GM18520 (cell line): ENCODE measurements around the gene MYH13.

Experiments
- ATAC-seq: cut with Tn5 transposase; IDR thresholded peaks from one replicate; pipeline ENCODE4 v1.9.1; 2021; ENCODE audit not compliant: unreplicated experiment

MYH13 gene

GRCh38 chr17:10349403-10349802, 23.4 kb downstream of the MYH13 start:
- no peak for ATAC-seq

- ATAC-seq: no peak
Measured at GRCh38 chr17:10344816-10345215, 28.0 kb downstream of the MYH13 start.

- no peak for ATAC-seq
Measured at GRCh38 chr17:10339051-10339450, 33.8 kb downstream of the MYH13 start.

GRCh38 chr17:10337976-10338375, 34.8 kb downstream of the MYH13 start:
- no peak for ATAC-seq

- no peak for ATAC-seq
Measured at GRCh38 chr17:10337136-10337535, 35.7 kb downstream of the MYH13 start.

GRCh38 chr17:10336393-10336792, 36.4 kb downstream of the MYH13 start:
- ATAC-seq: no peak

- ATAC-seq: no peak
Measured at GRCh38 chr17:10332515-10332914, 40.3 kb downstream of the MYH13 start.

DNA sequence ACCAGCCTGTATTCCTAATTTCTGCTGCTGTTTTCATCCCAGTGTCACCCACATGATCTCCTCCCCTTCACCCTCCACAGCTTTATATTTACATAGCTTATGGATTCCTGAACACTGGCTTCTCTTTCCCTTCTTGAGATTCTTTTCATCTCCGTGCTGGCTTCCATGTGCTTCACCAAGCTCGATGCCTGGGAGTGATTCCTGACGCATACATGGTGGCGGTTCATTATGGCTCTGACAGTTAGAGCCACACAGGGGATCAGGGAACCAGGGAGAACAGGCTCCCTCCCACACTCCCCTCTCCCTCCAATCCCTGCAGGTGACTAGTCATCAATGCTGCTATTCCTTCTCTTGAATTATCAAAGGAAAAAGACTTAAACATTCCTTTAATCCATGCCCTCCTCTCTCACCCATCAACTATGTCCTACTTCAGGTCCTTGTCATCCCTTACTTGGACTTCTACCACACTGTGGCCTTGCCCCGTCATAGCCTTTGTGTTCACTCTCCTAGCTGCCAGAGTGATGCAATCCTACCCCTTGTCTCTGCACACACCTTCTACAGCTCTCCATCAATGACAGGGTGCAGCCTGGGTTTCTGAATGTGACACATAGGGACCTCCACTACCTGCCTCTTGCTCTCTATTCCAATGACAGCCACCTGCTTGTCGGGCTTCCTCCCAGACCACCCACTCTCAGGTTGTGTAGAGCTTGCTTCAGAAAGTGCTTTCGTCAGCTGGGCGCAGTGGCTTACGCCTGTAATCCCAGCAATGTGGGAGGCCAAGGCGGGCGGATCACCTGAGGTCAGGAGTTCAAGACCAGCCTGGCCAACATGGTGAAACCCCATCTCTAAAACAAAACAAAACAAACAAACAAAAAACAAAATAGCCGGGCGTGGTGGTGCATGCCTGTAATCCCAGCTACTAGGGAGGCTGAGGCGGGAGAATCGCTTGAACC, 43.6 kb downstream of the MYH13 start:
- ATAC-seq: no peak

GRCh38 chr17:10328206-10328605, 44.6 kb downstream of the MYH13 start:
- no peak for ATAC-seq

GRCh38 chr17:10327640-10328039, 45.2 kb downstream of the MYH13 start:
- no peak for ATAC-seq

DNA sequence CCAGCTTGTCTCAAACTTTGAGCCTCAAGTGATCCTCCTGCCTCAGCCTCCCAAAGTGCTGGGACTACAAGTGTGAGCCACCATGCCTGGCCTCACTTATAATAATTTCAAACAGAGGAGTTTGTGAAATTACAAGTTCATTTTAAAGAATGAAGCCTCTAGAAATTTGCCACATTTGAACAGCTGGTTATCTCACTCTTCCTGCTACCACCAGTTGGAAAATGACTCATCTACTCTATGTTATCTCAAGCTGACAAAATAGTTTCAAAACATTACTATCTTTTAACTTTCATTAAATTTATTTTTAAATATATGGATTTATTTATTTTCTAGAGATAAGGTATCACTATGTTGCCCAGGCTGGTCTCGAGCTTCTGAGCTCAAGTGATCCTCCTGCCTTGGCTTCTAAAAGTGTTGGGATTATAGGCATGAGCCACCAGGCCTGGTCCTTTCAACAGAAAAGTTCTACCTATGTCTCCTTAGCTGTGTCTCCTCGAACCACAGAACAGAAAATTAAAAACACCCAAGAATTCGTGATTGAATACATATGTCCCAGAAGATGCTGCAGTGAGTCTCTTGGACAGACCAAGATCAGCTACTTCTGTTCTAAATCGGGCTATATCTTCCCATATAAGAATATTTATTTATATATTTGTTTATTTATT, 47.6 kb downstream of the MYH13 start:
- no peak for ATAC-seq

GRCh38 chr17:10323812-10324610, 48.8 kb downstream of the MYH13 start:
- ATAC-seq: no peak

DNA sequence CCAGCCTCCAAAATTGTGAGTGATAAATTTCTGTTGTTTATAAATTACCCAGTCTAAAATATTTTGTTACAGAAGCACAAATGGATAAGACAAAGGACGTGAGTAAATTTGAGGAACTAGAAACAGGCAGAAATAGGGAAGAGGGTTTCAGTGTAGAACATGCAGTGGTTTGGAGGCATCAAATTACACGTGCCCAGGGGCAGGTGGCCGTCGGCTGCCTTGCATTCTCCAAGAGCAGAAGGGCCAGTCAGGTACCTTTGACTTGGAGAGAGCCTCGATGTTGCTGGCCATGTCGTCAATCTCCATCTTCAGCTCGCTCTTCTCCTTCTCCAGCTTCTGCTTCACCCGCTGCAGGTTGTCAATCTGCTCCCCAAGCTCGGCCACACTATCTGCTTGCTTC, 54.3 kb downstream of the MYH13 start:
- no peak for ATAC-seq

DNA sequence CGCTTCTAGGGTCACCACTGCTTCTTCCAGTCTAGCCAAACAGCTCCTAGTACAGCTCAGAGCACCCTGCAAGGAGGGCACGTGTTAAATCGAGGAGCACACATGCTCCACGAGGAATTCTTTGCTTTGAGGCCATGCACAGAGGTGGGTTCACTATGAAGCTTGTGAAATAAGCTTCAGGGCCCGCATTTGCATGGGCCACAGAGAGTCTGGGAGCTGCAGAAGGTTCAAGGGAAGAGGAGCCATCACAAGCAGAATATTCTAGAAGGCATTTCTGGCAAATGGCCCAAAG, 55.3 kb downstream of the MYH13 start:
- ATAC-seq: no peak

DNA sequence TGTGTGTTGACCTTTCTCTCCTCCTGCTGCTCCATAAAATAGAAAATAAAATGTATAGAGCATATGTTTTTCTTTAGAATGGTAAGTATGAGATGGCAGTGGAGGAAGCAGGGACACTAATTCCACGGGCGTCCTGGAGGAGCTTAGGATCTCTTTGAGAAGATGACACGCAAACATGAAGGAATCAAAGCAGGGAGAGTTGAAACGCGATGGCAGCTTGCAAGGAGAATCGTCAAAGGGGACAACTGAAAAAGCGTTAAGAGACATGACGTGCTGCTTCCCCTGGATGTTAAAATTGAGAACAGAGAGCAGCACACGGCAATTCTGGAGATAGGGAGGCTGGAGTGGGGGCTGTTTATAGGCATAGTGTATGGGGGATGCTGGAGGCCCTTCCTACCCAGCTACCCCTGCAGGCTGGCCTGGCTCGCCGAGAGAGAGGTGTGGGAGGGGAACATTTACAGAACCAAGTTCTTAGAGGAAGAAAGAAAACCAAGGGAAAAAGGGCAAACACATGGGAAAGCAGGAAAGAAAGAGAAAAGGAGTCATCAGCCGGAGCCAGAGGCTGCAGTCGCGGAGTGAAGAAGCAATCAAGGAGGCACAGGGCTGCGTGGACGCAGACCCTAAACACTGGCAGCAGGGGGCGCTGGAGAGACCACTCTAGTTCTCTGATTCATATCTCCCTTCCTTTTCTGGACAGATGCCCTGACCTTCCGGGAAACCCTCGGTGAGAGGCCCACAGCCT, 55.8 kb downstream of the MYH13 start:
- ATAC-seq: peak; percentile 55

DNA sequence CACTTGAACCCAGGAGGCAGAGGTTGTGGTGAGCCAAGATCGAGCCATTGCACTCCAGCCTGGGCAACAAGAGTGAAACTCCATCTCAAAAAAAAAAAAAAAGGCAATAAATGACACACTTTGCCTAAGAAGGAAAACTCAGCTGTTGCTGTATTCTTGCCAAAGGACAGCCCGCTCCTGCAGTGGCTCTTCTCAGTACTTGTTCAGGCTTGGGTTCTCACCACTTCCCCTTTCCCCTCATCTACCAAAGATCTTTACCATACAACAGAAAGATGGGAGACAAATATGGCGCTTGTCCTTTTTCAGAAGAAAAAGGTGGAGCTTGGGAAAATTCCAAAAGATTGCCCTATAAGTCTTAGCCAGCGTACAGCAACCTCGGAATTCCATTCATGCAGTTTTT, 58.5 kb downstream of the MYH13 start:
- no peak for ATAC-seq

- ATAC-seq: no peak
Measured at GRCh38 chr17:10313037-10313672, 59.7 kb downstream of the MYH13 start.

DNA sequence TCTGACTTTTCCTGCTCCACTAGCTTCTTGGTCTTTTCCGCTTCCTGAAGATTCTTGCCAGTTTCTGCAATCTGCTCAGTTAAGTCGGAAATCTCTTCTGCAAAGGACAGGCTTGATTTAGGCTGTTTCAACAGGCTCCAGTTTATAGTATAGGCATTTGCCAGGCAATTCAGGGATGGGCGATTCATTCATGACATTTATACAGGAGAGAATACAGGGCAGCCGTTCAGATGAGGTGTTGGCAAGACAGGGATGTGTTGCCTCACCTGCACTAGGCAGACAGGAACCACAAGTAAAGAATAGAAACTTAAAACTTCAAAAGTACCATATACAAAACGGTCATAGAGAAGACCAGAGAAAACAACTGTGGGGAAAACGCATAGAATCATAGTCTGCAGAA, 61.7 kb downstream of the MYH13 start:
- no peak for ATAC-seq

DNA sequence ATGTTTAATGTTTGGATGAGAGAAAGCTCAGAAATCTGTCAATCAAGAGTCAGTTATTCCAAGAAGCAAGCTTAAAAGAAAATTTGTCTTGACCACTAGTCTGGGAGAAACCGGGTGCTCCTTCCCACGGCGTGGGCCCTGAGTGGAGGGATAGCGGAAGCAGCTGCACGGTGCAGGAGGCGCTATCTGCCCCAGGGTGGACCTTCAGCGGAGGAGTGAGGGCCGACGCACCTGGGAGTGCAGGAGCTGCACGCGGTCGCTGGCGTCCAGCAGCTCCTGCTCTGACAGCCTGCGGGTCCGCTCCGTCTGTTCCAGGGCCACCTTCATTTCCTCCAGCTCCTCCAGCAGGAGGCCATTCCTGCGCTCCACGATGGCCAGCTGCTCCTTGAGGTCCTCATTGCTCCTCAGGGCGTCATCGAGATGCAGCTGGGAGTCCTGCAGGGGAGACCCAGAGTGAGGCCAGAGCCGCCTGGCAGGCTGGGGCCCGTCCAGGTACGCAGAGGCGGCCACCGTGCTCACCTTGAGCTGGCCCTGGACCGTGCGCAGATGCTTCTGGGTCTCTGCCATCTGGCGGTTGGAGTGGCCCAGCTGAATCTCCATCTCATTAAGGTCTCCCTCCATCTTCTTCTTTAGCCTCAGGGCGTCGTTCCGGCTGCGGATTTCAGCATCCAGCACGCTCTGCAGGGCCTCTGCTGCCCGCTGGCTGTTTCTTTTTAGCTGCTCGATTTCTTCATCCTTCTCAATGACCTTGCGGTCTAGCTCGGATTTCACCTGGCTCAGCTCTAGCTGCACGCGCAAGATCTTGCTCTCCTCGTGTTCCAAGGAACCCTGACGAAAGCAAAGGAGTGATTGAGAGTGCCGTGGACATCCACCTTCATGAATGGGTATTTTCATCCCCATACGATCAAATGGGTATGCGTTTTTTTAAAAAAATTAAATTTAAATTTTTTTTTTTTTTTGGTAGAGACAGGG, 63.5 kb downstream of the MYH13 start:
- no peak for ATAC-seq
